GM13977 (cell line): ENCODE results near the gene HBB.

Experiments used
- DNase-seq: peaks from one replicate; pipeline ENCODE4 v3.0.0; 2012; ENCODE audit warnings: low spot score
- in situ Hi-C: fragments of 300-500 bp; cut with MboI; formaldehyde crosslinking; loops from one replicate; pipeline ENCODE4 v1.12.0; 2022; ENCODE audit warnings: low sequenced_read_pairs, low pct_unique_long_range_greater_than_20kb, mixed read lengths, inconsistent platforms; ENCODE audit not compliant: unreplicated experiment
- TF ChIP-seq, protein P1 (sequence below): IDR thresholded peaks from 2 replicates; pipeline ENCODE4 v1.5.1; 2012; ENCODE audit warnings: mild to moderate bottlenecking, control low read depth; ENCODE audit not compliant: insufficient read depth; ENCODE audit errors: extremely low read depth, missing control alignments

Gene HBB

DNA sequence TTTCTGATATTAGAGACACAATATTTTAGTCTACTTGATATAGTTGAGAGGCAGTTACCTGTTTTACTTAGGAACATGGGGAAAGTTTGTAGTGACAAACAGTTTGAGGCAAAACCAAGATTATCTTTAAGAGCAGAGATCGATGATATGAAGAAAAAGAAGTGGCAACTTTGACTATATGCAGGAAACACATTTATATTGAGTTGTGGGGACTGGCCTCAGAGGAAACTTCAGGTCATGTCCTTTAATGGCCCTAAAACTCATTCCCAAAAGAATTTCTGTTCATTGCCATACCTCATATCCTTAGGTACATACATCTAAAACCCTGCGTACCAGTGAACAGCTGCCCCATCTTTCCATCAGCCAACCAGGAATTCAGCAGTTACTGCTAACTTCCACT, 18.3 kb upstream of the HBB start:
- TF ChIP-seq, protein P1, sequence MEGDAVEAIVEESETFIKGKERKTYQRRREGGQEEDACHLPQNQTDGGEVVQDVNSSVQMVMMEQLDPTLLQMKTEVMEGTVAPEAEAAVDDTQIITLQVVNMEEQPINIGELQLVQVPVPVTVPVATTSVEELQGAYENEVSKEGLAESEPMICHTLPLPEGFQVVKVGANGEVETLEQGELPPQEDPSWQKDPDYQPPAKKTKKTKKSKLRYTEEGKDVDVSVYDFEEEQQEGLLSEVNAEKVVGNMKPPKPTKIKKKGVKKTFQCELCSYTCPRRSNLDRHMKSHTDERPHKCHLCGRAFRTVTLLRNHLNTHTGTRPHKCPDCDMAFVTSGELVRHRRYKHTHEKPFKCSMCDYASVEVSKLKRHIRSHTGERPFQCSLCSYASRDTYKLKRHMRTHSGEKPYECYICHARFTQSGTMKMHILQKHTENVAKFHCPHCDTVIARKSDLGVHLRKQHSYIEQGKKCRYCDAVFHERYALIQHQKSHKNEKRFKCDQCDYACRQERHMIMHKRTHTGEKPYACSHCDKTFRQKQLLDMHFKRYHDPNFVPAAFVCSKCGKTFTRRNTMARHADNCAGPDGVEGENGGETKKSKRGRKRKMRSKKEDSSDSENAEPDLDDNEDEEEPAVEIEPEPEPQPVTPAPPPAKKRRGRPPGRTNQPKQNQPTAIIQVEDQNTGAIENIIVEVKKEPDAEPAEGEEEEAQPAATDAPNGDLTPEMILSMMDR = no peak
- in situ Hi-C loops = no loop called here

DNA sequence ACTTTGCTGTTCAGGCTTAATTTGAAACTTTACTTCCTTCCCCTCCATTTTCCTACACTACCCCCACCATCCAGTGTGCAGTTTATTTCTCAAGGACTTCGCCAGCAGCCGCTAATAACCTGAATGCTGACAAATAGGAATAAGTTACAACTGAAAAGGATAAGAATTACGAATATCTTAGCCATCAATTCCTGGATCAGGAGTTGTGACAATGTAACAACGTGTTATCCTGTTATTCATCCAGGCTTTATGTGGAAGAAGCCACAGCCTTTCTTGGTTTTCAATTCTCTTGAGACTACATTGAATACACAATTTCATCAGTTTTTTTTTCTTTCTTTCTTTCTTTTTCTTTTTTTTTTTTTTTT, 16.9 kb upstream of the HBB start:
- in situ Hi-C loops = no loop called here
- TF ChIP-seq, protein P1 = no peak
- no peak for DNase-seq

More for the DNA sequence above, 18.3 kb upstream of the HBB start:
- DNase-seq = no peak

DNA sequence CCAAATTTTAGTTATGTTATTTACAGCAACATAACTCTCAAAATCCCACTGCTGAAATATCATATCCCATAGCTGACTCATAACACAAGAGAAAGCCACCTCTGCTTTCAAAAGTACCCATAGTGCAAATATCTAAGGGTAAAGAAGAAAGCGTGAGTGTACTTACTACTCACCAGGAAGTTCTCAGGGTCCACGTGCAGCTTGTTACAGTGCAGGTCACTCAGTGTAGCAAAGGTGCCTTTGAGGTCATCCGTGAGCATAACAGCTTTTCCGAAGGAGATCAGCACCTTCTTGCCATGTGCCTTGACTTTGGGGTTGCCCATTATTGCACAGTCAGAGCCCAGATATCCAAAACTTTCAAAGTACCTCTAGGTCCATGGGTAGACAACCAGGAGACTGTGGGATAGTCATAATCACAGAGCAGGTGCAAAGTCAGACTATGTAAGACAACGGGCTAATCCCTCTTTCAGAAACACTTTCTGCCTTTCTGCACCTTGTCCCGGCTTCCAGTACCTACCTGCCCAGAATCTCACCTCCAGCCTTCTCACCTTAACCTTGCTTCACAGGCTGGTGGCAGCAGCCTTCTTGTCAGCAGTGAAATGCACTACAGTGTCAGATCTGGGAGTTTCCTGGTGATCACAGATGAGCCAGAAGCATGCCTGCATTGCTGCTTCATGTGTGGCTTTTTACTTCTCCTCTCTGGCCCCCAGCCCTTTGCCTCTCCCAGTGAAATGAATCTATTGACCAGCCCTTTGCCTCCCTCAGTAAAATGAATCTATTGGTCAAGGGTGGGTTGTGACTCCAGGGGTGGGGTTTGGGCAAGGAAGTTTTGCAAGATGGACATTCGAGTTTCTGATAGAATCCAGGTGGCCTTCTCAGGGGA, 16.3 kb upstream of the HBB start:
- in situ Hi-C loops = no loop called here
- DNase-seq = no peak

DNA sequence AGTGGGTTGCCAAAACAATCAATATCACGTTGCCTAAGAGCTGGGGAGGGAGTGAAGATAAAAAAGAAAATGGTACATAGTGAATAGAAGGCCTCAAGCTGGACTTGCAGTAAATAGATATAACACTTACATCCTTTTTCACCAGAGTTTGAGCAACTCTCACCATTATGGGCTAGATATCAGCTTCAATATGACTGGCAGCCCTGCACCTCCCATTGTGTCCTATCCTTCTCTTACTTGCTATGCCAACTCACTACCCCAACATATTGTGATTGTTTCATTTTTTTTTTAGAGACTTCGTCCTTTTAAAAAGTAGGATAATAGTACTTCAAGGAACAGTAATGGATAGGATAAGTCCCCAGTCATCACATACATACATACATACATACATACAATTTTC, 15.3 kb upstream of the HBB start:
- TF ChIP-seq, protein P1 = no peak
- in situ Hi-C loops = no loop called here
- no peak for DNase-seq

More for the DNA sequence above, 16.3 kb upstream of the HBB start:
- TF ChIP-seq, protein P1 = no peak

DNA sequence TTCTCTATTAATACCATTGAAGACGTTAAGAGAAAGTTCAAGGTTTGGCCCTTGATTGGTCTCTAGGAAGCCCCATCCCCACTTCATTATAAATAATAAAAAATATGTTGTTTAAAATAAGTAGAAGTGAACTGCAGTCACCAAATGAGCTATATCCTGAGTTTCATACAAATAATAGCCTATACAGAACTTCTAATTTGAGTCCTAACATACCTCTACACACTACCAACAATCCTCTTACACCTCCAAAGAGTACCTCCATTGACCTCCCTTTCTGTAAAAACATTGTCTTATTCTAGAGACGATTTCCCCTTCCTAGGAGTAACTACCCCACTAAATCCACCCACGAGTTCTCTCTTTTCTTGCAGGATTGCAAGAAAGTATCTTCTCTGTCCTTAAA, 14.6 kb upstream of the HBB start:
- no peak for DNase-seq
- in situ Hi-C loops = no loop called here
- TF ChIP-seq, protein P1 = no peak

DNA sequence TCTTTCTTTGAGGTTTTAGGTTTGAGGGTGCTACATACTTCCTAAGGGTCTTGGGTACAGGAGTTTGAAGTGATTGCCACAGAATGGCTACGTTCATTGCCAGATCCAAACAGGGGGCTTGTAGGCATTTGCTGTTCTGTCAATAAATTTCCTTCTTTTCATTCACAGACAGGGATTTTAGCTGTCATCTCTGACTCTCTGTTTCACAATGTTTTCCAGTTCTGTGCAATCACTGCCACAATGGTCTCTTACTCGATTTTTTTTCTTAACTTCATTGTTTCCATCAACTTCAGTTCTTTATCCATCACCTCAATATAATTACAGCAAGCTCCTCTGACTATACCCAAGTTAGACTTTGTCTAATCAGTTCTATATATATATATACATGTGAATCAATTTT, 13.6 kb upstream of the HBB start:
- in situ Hi-C loops = no loop called here

More for the DNA sequence above, 13.6 kb upstream of the HBB start:
- DNase-seq = no peak
- TF ChIP-seq, protein P1 = no peak
